Measurements from ENCODE around the gene TYW1B. TPM values are rescaled to one million over a fixed set of nuclear protein-coding genes. Genes with fewer than 3 reads are reported as not detected.
"Not testable (repeated sequence)": the region's sequence is repeated elsewhere in the genome, so short reads cannot be mapped to it uniquely, and the experiment has no call there.

TYW1B gene
- total RNA-seq, 1 experiment from 2014 or later = 3.9 TPM

GRCh38 chr7:72577107-72577506 is 250.9 kb downstream of the TYW1B start:
- no peaks in the 10 kb centered on the region for H3K27me3 ChIP-seq (ENCODE audit: low read length)
- H3K4me1 ChIP-seq (ENCODE audit: insufficient read depth, low read length) = no peaks in the 10 kb centered on the region
- ChIA-PET POLR2A (ENCODE audit: unreplicated experiment) (no interaction called here), CTCF (no interaction called here)
- TF ChIP-seq EZH2 (IDR thresholded peaks at IDR 0.05; ENCODE audit: low read length, unreplicated experiment) (no peak), CTCF (conservative IDR thresholded peaks at IDR 0.05; ENCODE audit: low read depth, low read length) (no peak), EZH2phosphoT487 (IDR thresholded peaks at IDR 0.05; ENCODE audit: borderline replicate concordance, low read length) (no peak)
- no peak for DNase-seq
- no peak for ATAC-seq
- intact Hi-C loops (cut with micrococcal nuclease) = no loop called here
- no peak overlapping the region for H2AFZ ChIP-seq (ENCODE audit: low read length)
- H3F3A ChIP-seq (ENCODE audit: low read length, unreplicated experiment) = no peaks in the 10 kb centered on the region
- no peaks in the 10 kb centered on the region for H3K79me2 ChIP-seq (ENCODE audit: low read length)
- no peak overlapping the region for H3K4me3 ChIP-seq (ENCODE audit: low read length)
- H3K9ac ChIP-seq (ENCODE audit: low read length) = no peak overlapping the region
- no peaks in the 10 kb centered on the region for H4K20me1 ChIP-seq (ENCODE audit: low read length)
- H3K9me2 ChIP-seq (replicated peaks; ENCODE audit: low read length) = no peaks in the 10 kb centered on the region
- H3K27ac ChIP-seq (ENCODE audit: low read length) = no peak overlapping the region
- BruUV-seq (replicated peaks) = no TSS peak
- H3K9me3 ChIP-seq (ENCODE audit: low read length) = no peaks in the 10 kb centered on the region
- no peaks in the 10 kb centered on the region for H3K36me3 ChIP-seq (ENCODE audit: low read depth, low read length)
- H3K4me2 ChIP-seq (ENCODE audit: low read length) = no peak overlapping the region

- H3K79me2 ChIP-seq (ENCODE audit: low read length); H3K9ac ChIP-seq (ENCODE audit: low read length); ATAC-seq; H3K36me3 ChIP-seq (ENCODE audit: low read depth, low read length); POLR2A ChIA-PET (ENCODE audit: unreplicated experiment); H3K4me2 ChIP-seq (ENCODE audit: low read length); H3K4me1 ChIP-seq (ENCODE audit: insufficient read depth, low read length); intact Hi-C loops (cut with micrococcal nuclease); H3K4me3 ChIP-seq (ENCODE audit: low read length); H3K9me3 ChIP-seq (ENCODE audit: low read length); BruUV-seq (replicated peaks); H3K27ac ChIP-seq (ENCODE audit: low read length); CTCF ChIA-PET; H4K20me1 ChIP-seq (ENCODE audit: low read length); H3K27me3 ChIP-seq (ENCODE audit: low read length); DNase-seq; H3F3A ChIP-seq (ENCODE audit: low read length, unreplicated experiment); H3K9me2 ChIP-seq (replicated peaks; ENCODE audit: low read length); H2AFZ ChIP-seq (ENCODE audit: low read length): not testable (repeated sequence)
Observed at GRCh38 chr7:72561988-72562387, 266.0 kb downstream of the TYW1B start.

GRCh38 chr7:72559546-72559945 is 268.5 kb downstream of the TYW1B start:
- intact Hi-C loops (cut with micrococcal nuclease); H3K4me1 ChIP-seq (ENCODE audit: insufficient read depth, low read length); POLR2A ChIA-PET (ENCODE audit: unreplicated experiment); H3K9ac ChIP-seq (ENCODE audit: low read length); DNase-seq; H4K20me1 ChIP-seq (ENCODE audit: low read length); H3K9me3 ChIP-seq (ENCODE audit: low read length); H3K4me2 ChIP-seq (ENCODE audit: low read length); H3K4me3 ChIP-seq (ENCODE audit: low read length); H3K36me3 ChIP-seq (ENCODE audit: low read depth, low read length); H2AFZ ChIP-seq (ENCODE audit: low read length); H3K27ac ChIP-seq (ENCODE audit: low read length); ATAC-seq; BruUV-seq (replicated peaks); H3K27me3 ChIP-seq (ENCODE audit: low read length); H3F3A ChIP-seq (ENCODE audit: low read length, unreplicated experiment); H3K79me2 ChIP-seq (ENCODE audit: low read length); CTCF ChIA-PET; H3K9me2 ChIP-seq (replicated peaks; ENCODE audit: low read length): not testable (repeated sequence)

- H3K27ac ChIP-seq (ENCODE audit: low read length); H3K4me1 ChIP-seq (ENCODE audit: insufficient read depth, low read length); H4K20me1 ChIP-seq (ENCODE audit: low read length); ATAC-seq; H3K27me3 ChIP-seq (ENCODE audit: low read length); DNase-seq; H3K4me3 ChIP-seq (ENCODE audit: low read length); POLR2A ChIA-PET (ENCODE audit: unreplicated experiment); intact Hi-C loops (cut with micrococcal nuclease); H3K9me3 ChIP-seq (ENCODE audit: low read length); CTCF ChIA-PET; H3K36me3 ChIP-seq (ENCODE audit: low read depth, low read length); H3K9me2 ChIP-seq (replicated peaks; ENCODE audit: low read length); H3K4me2 ChIP-seq (ENCODE audit: low read length); H3K9ac ChIP-seq (ENCODE audit: low read length); BruUV-seq (replicated peaks); H3F3A ChIP-seq (ENCODE audit: low read length, unreplicated experiment); H3K79me2 ChIP-seq (ENCODE audit: low read length); H2AFZ ChIP-seq (ENCODE audit: low read length): not testable (repeated sequence)
Observed at GRCh38 chr7:72556733-72557132, 271.3 kb downstream of the TYW1B start.

GRCh38 chr7:72555238-72555637 is 272.8 kb downstream of the TYW1B start:
- intact Hi-C loops (cut with micrococcal nuclease) = not testable (repeated sequence)

GRCh38 chr7:72554401-72554800 is 273.6 kb downstream of the TYW1B start:
- H3K36me3 ChIP-seq (ENCODE audit: low read depth, low read length); H3K79me2 ChIP-seq (ENCODE audit: low read length); H3K4me1 ChIP-seq (ENCODE audit: insufficient read depth, low read length); CTCF ChIA-PET; H3K4me2 ChIP-seq (ENCODE audit: low read length); H3K9me3 ChIP-seq (ENCODE audit: low read length); H3K9me2 ChIP-seq (replicated peaks; ENCODE audit: low read length); H3K27ac ChIP-seq (ENCODE audit: low read length); H3K27me3 ChIP-seq (ENCODE audit: low read length); intact Hi-C loops (cut with micrococcal nuclease); H3K9ac ChIP-seq (ENCODE audit: low read length); H4K20me1 ChIP-seq (ENCODE audit: low read length); DNase-seq; BruUV-seq (replicated peaks); ATAC-seq; H3F3A ChIP-seq (ENCODE audit: low read length, unreplicated experiment); H2AFZ ChIP-seq (ENCODE audit: low read length); POLR2A ChIA-PET (ENCODE audit: unreplicated experiment); H3K4me3 ChIP-seq (ENCODE audit: low read length): not testable (repeated sequence)

More at GRCh38 chr7:72555238-72555637, 272.8 kb downstream of the TYW1B start:
- H3K9me2 ChIP-seq (replicated peaks; ENCODE audit: low read length); H3K4me1 ChIP-seq (ENCODE audit: insufficient read depth, low read length); H3K9me3 ChIP-seq (ENCODE audit: low read length); H3K27ac ChIP-seq (ENCODE audit: low read length); H3K79me2 ChIP-seq (ENCODE audit: low read length); H2AFZ ChIP-seq (ENCODE audit: low read length); BruUV-seq (replicated peaks); CTCF ChIA-PET; H3K4me2 ChIP-seq (ENCODE audit: low read length); H3K27me3 ChIP-seq (ENCODE audit: low read length); H4K20me1 ChIP-seq (ENCODE audit: low read length); H3F3A ChIP-seq (ENCODE audit: low read length, unreplicated experiment); POLR2A ChIA-PET (ENCODE audit: unreplicated experiment); H3K4me3 ChIP-seq (ENCODE audit: low read length); H3K9ac ChIP-seq (ENCODE audit: low read length); ATAC-seq; H3K36me3 ChIP-seq (ENCODE audit: low read depth, low read length); DNase-seq: not testable (repeated sequence)

Measured in PC-3 (cell line).